ENCODE measurements around the gene MYO5B.

MYO5B gene

GRCh38 chr18:49894517-49895226 is 300.3 kb downstream of the MYO5B start:
- TF ChIP-seq EZH2phosphoT487 (IDR thresholded peaks at IDR 0.05; ENCODE audit: low read length) (no peak), EZH2 (optimal IDR thresholded peaks at IDR 0.05; ENCODE audit: low read depth, low read length) (no peak)
- TF ChIP-seq, protein P1, sequence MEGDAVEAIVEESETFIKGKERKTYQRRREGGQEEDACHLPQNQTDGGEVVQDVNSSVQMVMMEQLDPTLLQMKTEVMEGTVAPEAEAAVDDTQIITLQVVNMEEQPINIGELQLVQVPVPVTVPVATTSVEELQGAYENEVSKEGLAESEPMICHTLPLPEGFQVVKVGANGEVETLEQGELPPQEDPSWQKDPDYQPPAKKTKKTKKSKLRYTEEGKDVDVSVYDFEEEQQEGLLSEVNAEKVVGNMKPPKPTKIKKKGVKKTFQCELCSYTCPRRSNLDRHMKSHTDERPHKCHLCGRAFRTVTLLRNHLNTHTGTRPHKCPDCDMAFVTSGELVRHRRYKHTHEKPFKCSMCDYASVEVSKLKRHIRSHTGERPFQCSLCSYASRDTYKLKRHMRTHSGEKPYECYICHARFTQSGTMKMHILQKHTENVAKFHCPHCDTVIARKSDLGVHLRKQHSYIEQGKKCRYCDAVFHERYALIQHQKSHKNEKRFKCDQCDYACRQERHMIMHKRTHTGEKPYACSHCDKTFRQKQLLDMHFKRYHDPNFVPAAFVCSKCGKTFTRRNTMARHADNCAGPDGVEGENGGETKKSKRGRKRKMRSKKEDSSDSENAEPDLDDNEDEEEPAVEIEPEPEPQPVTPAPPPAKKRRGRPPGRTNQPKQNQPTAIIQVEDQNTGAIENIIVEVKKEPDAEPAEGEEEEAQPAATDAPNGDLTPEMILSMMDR (IDR thresholded peaks at IDR 0.05; ENCODE audit: low read length) = no peak
- H3F3A ChIP-seq (ENCODE audit: insufficient read depth, low read length) = no peaks in the 10 kb centered on the region
- no peak overlapping the region for H2AFZ ChIP-seq (ENCODE audit: low read length)
- DNase-seq = no peak
- H3K4me3 ChIP-seq (ENCODE audit: low read length) = no peak overlapping the region
- no peak overlapping the region for H3K9ac ChIP-seq (ENCODE audit: low read length)
- H3K27ac ChIP-seq (ENCODE audit: low read length) = no peak overlapping the region
- no peaks in the 10 kb centered on the region for H3K27me3 ChIP-seq (replicated peaks; ENCODE audit: insufficient read depth, low read length)
- no peaks in the 10 kb centered on the region for H3K4me1 ChIP-seq (ENCODE audit: low read length)
- H3K9me2 ChIP-seq (replicated peaks; ENCODE audit: insufficient read depth, low read length) = no peaks in the 10 kb centered on the region
- H3K9me3 ChIP-seq (replicated peaks; ENCODE audit: insufficient read depth, low read length) = no peaks in the 10 kb centered on the region
- no peak overlapping the region for H3K4me2 ChIP-seq (ENCODE audit: low read depth, low read length)
- H3K79me2 ChIP-seq (ENCODE audit: low read length) = no peaks in the 10 kb centered on the region
- H3K36me3 ChIP-seq (replicated peaks; ENCODE audit: insufficient read depth, low read length) = no peaks in the 10 kb centered on the region
- no peaks in the 10 kb centered on the region for H4K20me1 ChIP-seq (ENCODE audit: insufficient read depth, low read length)

GRCh38 chr18:49893036-49893435 is 301.9 kb downstream of the MYO5B start:
- H3K9me3 ChIP-seq (replicated peaks; ENCODE audit: insufficient read depth, low read length) = no peaks in the 10 kb centered on the region
- no peaks in the 10 kb centered on the region for H3K36me3 ChIP-seq (replicated peaks; ENCODE audit: insufficient read depth, low read length)
- H3K79me2 ChIP-seq (ENCODE audit: low read length) = no peaks in the 10 kb centered on the region
- H3K9me2 ChIP-seq (replicated peaks; ENCODE audit: insufficient read depth, low read length) = no peaks in the 10 kb centered on the region
- DNase-seq = no peak
- H3K27ac ChIP-seq (ENCODE audit: low read length) = no peak overlapping the region
- H3K4me1 ChIP-seq (ENCODE audit: low read length) = no peaks in the 10 kb centered on the region
- no peak overlapping the region for H3K4me2 ChIP-seq (ENCODE audit: low read depth, low read length)
- H2AFZ ChIP-seq (ENCODE audit: low read length) = no peak overlapping the region
- H3K4me3 ChIP-seq (ENCODE audit: low read length) = no peak overlapping the region
- TF ChIP-seq EZH2phosphoT487 (IDR thresholded peaks at IDR 0.05; ENCODE audit: low read length) (no peak), EZH2 (optimal IDR thresholded peaks at IDR 0.05; ENCODE audit: low read depth, low read length) (no peak)
- TF ChIP-seq, protein P1 (IDR thresholded peaks at IDR 0.05; ENCODE audit: low read length) = no peak
- H4K20me1 ChIP-seq (ENCODE audit: insufficient read depth, low read length) = no peaks in the 10 kb centered on the region
- H3K27me3 ChIP-seq (replicated peaks; ENCODE audit: insufficient read depth, low read length) = no peaks in the 10 kb centered on the region
- no peaks in the 10 kb centered on the region for H3F3A ChIP-seq (ENCODE audit: insufficient read depth, low read length)
- no peak overlapping the region for H3K9ac ChIP-seq (ENCODE audit: low read length)

GRCh38 chr18:49892148-49892924 is 302.6 kb downstream of the MYO5B start:
- H3F3A ChIP-seq (ENCODE audit: insufficient read depth, low read length) = no peaks in the 10 kb centered on the region
- TF ChIP-seq EZH2 (optimal IDR thresholded peaks at IDR 0.05; ENCODE audit: low read depth, low read length) (no peak), EZH2phosphoT487 (IDR thresholded peaks at IDR 0.05; ENCODE audit: low read length) (no peak)
- TF ChIP-seq, protein P1 (IDR thresholded peaks at IDR 0.05; ENCODE audit: low read length) = no peak
- no peak overlapping the region for H3K4me2 ChIP-seq (ENCODE audit: low read depth, low read length)
- H3K9ac ChIP-seq (ENCODE audit: low read length) = no peak overlapping the region
- H3K27me3 ChIP-seq (replicated peaks; ENCODE audit: insufficient read depth, low read length) = no peaks in the 10 kb centered on the region
- H3K4me3 ChIP-seq (ENCODE audit: low read length) = no peak overlapping the region
- no peaks in the 10 kb centered on the region for H3K9me3 ChIP-seq (replicated peaks; ENCODE audit: insufficient read depth, low read length)
- no peak for DNase-seq
- H4K20me1 ChIP-seq (ENCODE audit: insufficient read depth, low read length) = no peaks in the 10 kb centered on the region
- no peak overlapping the region for H2AFZ ChIP-seq (ENCODE audit: low read length)
- H3K9me2 ChIP-seq (replicated peaks; ENCODE audit: insufficient read depth, low read length) = no peaks in the 10 kb centered on the region
- no peak overlapping the region for H3K27ac ChIP-seq (ENCODE audit: low read length)
- no peaks in the 10 kb centered on the region for H3K4me1 ChIP-seq (ENCODE audit: low read length)
- no peaks in the 10 kb centered on the region for H3K79me2 ChIP-seq (ENCODE audit: low read length)
- H3K36me3 ChIP-seq (replicated peaks; ENCODE audit: insufficient read depth, low read length) = no peaks in the 10 kb centered on the region
